Endothelial cell of umbilical vein (primary cell): ENCODE data around the gene CD2AP. TPM values are rescaled to one million over a fixed set of nuclear protein-coding genes. Genes with fewer than 3 reads are reported as not detected.

ENCODE experiments used
- BruUV-seq: library from RNA; stranded (reverse); fragments of 400-500 nt; replicated peaks from 2 replicates; lab custom pipeline; 2021; lab: Mats Ljungman, UMichigan
- CTCF ChIA-PET: fragments of 300-600, 350-600 bp; sonication (Branson Sonifier 250); formaldehyde crosslinking; loops from one replicate; lab custom pipeline; 2021; ENCODE audit warnings: antibody characterized with exemption, inconsistent platforms; lab: Charles Lee
- POLR2A ChIA-PET: fragments of 300-600, 350-600 bp; sonication (Branson Sonifier 250); formaldehyde crosslinking; loops from one replicate; lab custom pipeline; 2021; ENCODE audit warnings: antibody characterized with exemption, inconsistent platforms; lab: Charles Lee
- DNase-seq: peaks from one replicate; pipeline ENCODE4 v3.0.0-alpha.2; 2011; ENCODE audit warnings: low read depth, low spot score
- FAIRE-seq: peaks from 2 replicates; lab custom pipeline; 2011; peaks lifted over from hg19 to GRCh38; lab: Jason Lieb, UNC
- H2AFZ ChIP-seq: 2 replicates; pipeline ENCODE4 v1.6.0; 2012; ENCODE audit warnings: low read depth, low read length, control low read depth, inconsistent platforms
- H3K27ac ChIP-seq: 2 replicates; pipeline ENCODE4 v1.5.1; 2011; ENCODE audit warnings: low read depth, mild to moderate bottlenecking, control low read depth, low read length, moderate library complexity; ENCODE audit not compliant: insufficient read depth
- H3K27me3 ChIP-seq, 2 experiments: 2 replicates each; pipeline versions ENCODE4 v1.6.0 to v1.6.1; 2011; ENCODE audit warnings: low read length in 2 of 2, mixed read lengths in 1 of 2; ENCODE audit not compliant: control insufficient read depth in 2 of 2, insufficient read depth in 2 of 2
- H3K36me3 ChIP-seq, 2 experiments: 2 replicates in 1 of 2; 3 replicates in 1 of 2; pipeline ENCODE4 v1.5.1; 2011; ENCODE audit warnings: low read length in 2 of 2, mild to moderate bottlenecking in 1 of 2, moderate library complexity in 1 of 2; ENCODE audit not compliant: control insufficient read depth in 2 of 2, insufficient read depth in 2 of 2; ENCODE audit errors: extremely low read depth in 1 of 2
- H3K4me1 ChIP-seq: 3 replicates; pipeline ENCODE4 v1.5.1; 2011; ENCODE audit warnings: mild to moderate bottlenecking, low read length; ENCODE audit not compliant: control insufficient read depth, insufficient read depth; ENCODE audit errors: extremely low read depth
- H3K4me2 ChIP-seq: 2 replicates; pipeline ENCODE4 v1.6.1; 2011; ENCODE audit warnings: low read length, control low read depth, mixed read lengths; ENCODE audit not compliant: insufficient read depth
- H3K4me3 ChIP-seq, 3 experiments: fragments of 200-600 bp in 1 of 3; sonication (generic), shearing (Covaris generic) in 1 of 3; replicated peaks in 1 of 3; 2 replicates each; pipeline ENCODE4 v1.5.1; 2011 to 2016; ENCODE audit warnings: control low read depth in 3 of 3, low read length in 3 of 3, mild to moderate bottlenecking in 2 of 3, inconsistent platforms in 1 of 3, low read depth in 1 of 3, moderate library complexity in 1 of 3; ENCODE audit not compliant: insufficient read depth in 1 of 3
- H3K79me2 ChIP-seq: 2 replicates; pipeline ENCODE4 v1.6.0; 2012; ENCODE audit warnings: low read length, inconsistent platforms; ENCODE audit not compliant: control insufficient read depth, insufficient read depth
- H3K9ac ChIP-seq: replicated peaks from 2 replicates; pipeline ENCODE3; 2011; ENCODE audit warnings: low read length, control low read depth; ENCODE audit not compliant: insufficient read depth; ENCODE audit errors: extremely low read depth
- H3K9me1 ChIP-seq: replicated peaks from 3 replicates; pipeline ENCODE4 v1.6.0; 2011; ENCODE audit warnings: mild to moderate bottlenecking, low read length; ENCODE audit not compliant: control insufficient read depth, insufficient read depth; ENCODE audit errors: extremely low read depth
- H3K9me3 ChIP-seq: replicated peaks from 2 replicates; pipeline ENCODE4 v1.5.1; 2012; ENCODE audit warnings: low read length, inconsistent platforms; ENCODE audit not compliant: control insufficient read depth, insufficient read depth
- H4K20me1 ChIP-seq: replicated peaks from 2 replicates; pipeline ENCODE3; 2011; ENCODE audit warnings: mild to moderate bottlenecking, low read length; ENCODE audit not compliant: control insufficient read depth, insufficient read depth; ENCODE audit errors: extremely low read depth
- EZH2 ChIP-seq: IDR thresholded peaks from 2 replicates; pipeline ENCODE4 v1.6.1; 2012; ENCODE audit warnings: borderline replicate concordance, low read depth, mild to moderate bottlenecking, moderate library complexity, low read length, inconsistent platforms; ENCODE audit not compliant: severe bottlenecking
- FOS ChIP-seq: IDR thresholded peaks from 2 replicates; pipeline ENCODE4 v1.6.1; 2011; ENCODE audit warnings: mild to moderate bottlenecking, low read length, moderate library complexity, borderline replicate concordance; ENCODE audit not compliant: insufficient read depth
- GATA2 ChIP-seq: IDR thresholded peaks from 2 replicates; pipeline ENCODE4 v1.7.0; 2011; ENCODE audit warnings: low read depth, mild to moderate bottlenecking, moderate library complexity, mixed read lengths, low read length; ENCODE audit not compliant: insufficient read length, insufficient read depth
- JUN ChIP-seq: IDR thresholded peaks from 2 replicates; pipeline ENCODE4 v1.6.1; 2011; ENCODE audit warnings: borderline replicate concordance, low read depth; ENCODE audit not compliant: insufficient read length, insufficient read depth
- MYC ChIP-seq: IDR thresholded peaks from one replicate; pipeline ENCODE4 v1.6.1; 2011; ENCODE audit warnings: mild to moderate bottlenecking, low read depth, low read length
- POLR2A ChIP-seq: IDR thresholded peaks from 2 replicates; pipeline ENCODE4 v1.6.1; 2012; ENCODE audit warnings: low read depth, mild to moderate bottlenecking, control low read depth, low read length
- POLR2AphosphoS5 ChIP-seq: IDR thresholded peaks from 2 replicates; pipeline ENCODE4 v1.6.1; 2012; ENCODE audit warnings: low read depth, mild to moderate bottlenecking, control low read depth, low read length, moderate library complexity; ENCODE audit not compliant: insufficient read depth
- dilution Hi-C: fragments of 300-500 bp; cut with MboI; formaldehyde crosslinking; loops from one replicate; pipeline ENCODE4 v1.15.0; 2019; ENCODE audit warnings: low sequenced_read_pairs; ENCODE audit not compliant: extremely low pct_ligation_motif_present
- intact Hi-C: fragments of 100-400 bp; cut with micrococcal nuclease; formaldehyde crosslinking; loops from one replicate; pipeline ENCODE4 v1.10.0; 2022
- polyA plus RNA-seq, 4 experiments: library from polyadenylated mRNA; depleted of rRNA in 3 of 4; stranded (reverse) in 3 of 4; unstranded in 1 of 4; fragments of >200 nt; gene quantifications; 2 replicates each; pipeline versions ENCODE4 v1.2.1 to v1.2.3, GENCODE V29; 2011 to 2012; ENCODE audit warnings: missing spikeins in 1 of 4
- total RNA-seq: library from RNA; stranded (reverse); gene quantifications from 2 replicates; pipeline ENCODE4 v1.2.3, GENCODE V29; 2021
- TF ChIP-seq, protein P1 (sequence below), 2 donors: IDR thresholded peaks; 1 replicate in 1 of 2; 2 replicates in 1 of 2; pipeline ENCODE4 v1.5.1; 2011; ENCODE audit warnings: low read length in 2 of 2, mild to moderate bottlenecking in 2 of 2, moderate library complexity in 2 of 2, control low read depth in 1 of 2, inconsistent platforms in 1 of 2, low read depth in 1 of 2; ENCODE audit not compliant: insufficient read depth in 1 of 2; ENCODE audit errors: extremely low read depth in 1 of 2
- TF ChIP-seq, protein P2 (sequence below): IDR thresholded peaks from 2 replicates; pipeline ENCODE4 v1.6.1; 2011; ENCODE audit not compliant: insufficient read depth, insufficient read length

The CD2AP gene
- total and polyA plus RNA-seq, 2 donors (not counting 3 experiments of a cell fraction or from before 2014, with no cell fraction given) = 4.2 to 39.8 TPM

DNA sequence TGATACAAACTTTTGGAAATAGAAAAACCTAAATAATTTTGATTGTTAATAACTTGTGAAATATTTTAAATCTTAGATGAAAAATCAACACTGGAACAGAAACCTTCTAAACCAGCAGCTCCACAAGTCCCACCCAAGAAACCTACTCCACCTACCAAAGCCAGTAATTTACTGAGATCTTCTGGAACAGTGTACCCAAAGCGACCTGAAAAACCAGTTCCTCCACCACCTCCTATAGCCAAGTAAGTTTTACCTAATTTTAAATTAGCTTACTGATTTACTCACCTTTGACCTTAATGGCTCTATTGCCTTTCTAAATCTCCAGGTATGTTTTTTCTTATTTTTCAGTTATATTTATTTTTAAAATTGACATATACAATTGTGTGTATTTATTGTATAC is 118.2 kb downstream of the CD2AP start:
- no peaks in the 10 kb centered on the region for H3K9me3 ChIP-seq
- DNase-seq (no peak), FAIRE-seq (no peak)
- dilution Hi-C loops (no loop called here), intact Hi-C loops (no loop called here)
- H3K4me2 ChIP-seq = no peak overlapping the region
- no peak overlapping the region for H2AFZ ChIP-seq
- no peaks in the 10 kb centered on the region for H3K4me1 ChIP-seq
- no peaks in the 10 kb centered on the region for H3K79me2 ChIP-seq
- H3K36me3 ChIP-seq = peaks cover 6 to 7% of the 10 kb centered on the region in 2 experiments
- H3K9ac ChIP-seq = no peak overlapping the region
- no peak overlapping the region for H3K4me3 ChIP-seq
- H3K9me1 ChIP-seq = no peaks in the 10 kb centered on the region
- H3K27me3 ChIP-seq = no peaks in the 10 kb centered on the region
- BruUV-seq = no TSS peak
- ChIA-PET POLR2A (no interaction called here), CTCF (interaction anchor here (1.4 kb wide), 1 partner anchor 181 kb away, joined by 5 read pairs; no protein-coding TSS in a partner anchor)
- no peaks in the 10 kb centered on the region for H4K20me1 ChIP-seq
- no peak overlapping the region for H3K27ac ChIP-seq
- no peak for TF ChIP-seq POLR2A
- TF ChIP-seq JUN = no peak
- TF ChIP-seq EZH2 = no peak
- TF ChIP-seq, protein P1, sequence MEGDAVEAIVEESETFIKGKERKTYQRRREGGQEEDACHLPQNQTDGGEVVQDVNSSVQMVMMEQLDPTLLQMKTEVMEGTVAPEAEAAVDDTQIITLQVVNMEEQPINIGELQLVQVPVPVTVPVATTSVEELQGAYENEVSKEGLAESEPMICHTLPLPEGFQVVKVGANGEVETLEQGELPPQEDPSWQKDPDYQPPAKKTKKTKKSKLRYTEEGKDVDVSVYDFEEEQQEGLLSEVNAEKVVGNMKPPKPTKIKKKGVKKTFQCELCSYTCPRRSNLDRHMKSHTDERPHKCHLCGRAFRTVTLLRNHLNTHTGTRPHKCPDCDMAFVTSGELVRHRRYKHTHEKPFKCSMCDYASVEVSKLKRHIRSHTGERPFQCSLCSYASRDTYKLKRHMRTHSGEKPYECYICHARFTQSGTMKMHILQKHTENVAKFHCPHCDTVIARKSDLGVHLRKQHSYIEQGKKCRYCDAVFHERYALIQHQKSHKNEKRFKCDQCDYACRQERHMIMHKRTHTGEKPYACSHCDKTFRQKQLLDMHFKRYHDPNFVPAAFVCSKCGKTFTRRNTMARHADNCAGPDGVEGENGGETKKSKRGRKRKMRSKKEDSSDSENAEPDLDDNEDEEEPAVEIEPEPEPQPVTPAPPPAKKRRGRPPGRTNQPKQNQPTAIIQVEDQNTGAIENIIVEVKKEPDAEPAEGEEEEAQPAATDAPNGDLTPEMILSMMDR (IDR thresholded peaks at IDR 0.05; ENCODE audit: extremely low read depth in 1 of 2, insufficient read depth in 1 of 2, low read depth in 1 of 2, low read length in 2 of 2) = no peak
- no peak for TF ChIP-seq FOS
- no peak for TF ChIP-seq MYC
- TF ChIP-seq, protein P2, sequence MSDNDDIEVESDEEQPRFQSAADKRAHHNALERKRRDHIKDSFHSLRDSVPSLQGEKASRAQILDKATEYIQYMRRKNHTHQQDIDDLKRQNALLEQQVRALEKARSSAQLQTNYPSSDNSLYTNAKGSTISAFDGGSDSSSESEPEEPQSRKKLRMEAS = no peak
- no peak for TF ChIP-seq POLR2AphosphoS5
- no peak for TF ChIP-seq GATA2
